K562 (cell line): ENCODE measurements around the gene RRAS.

Experiments
- EZH2 ChIP-seq: IDR thresholded peaks from 2 replicates; pipeline ENCODE4 v1.6.1; 2012; ENCODE audit warnings: low read depth, mild to moderate bottlenecking, inconsistent platforms, low read length, borderline replicate concordance
- KDM5B ChIP-seq: fragments of 200-600 bp; sonication (generic); IDR thresholded peaks from 2 replicates; pipeline ENCODE4 v1.6.1; 2012; ENCODE audit warnings: low read depth, mild to moderate bottlenecking, moderate library complexity, low read length, control low read depth, inconsistent platforms; ENCODE audit not compliant: insufficient replicate concordance
- RFX5 ChIP-seq: IDR thresholded peaks from 2 replicates; pipeline ENCODE4 v1.6.1; 2011; ENCODE audit warnings: low read depth, mild to moderate bottlenecking, improper control_type of control experiment, low read length
- SAP30 ChIP-seq: fragments of 200-600 bp; sonication (generic); IDR thresholded peaks from 2 replicates; pipeline ENCODE4 v1.6.1; 2012; ENCODE audit warnings: borderline replicate concordance, low read depth, mild to moderate bottlenecking, moderate library complexity, low read length, control low read depth, inconsistent platforms; ENCODE audit not compliant: insufficient read depth, poor library complexity, severe bottlenecking
- SPI1 ChIP-seq: IDR thresholded peaks from 2 replicates; pipeline ENCODE4 v1.6.1; 2011; ENCODE audit warnings: low read depth, low read length, control low read depth, borderline replicate concordance
- TAL1 ChIP-seq: fragments of 450-650 bp; IDR thresholded peaks from 2 replicates; pipeline ENCODE4 v1.6.1; 2016; ENCODE audit warnings: mild to moderate bottlenecking
- TF ChIP-seq, protein P1 (sequence below): sonication (generic); formaldehyde crosslinking; IDR thresholded peaks from 2 replicates; pipeline ENCODE4 v1.5.0; 2020; ENCODE audit warnings: missing genetic modification reagents
- TF ChIP-seq, protein P2 (sequence below): sonication (generic); formaldehyde crosslinking; IDR thresholded peaks from 2 replicates; pipeline ENCODE4 v1.8.0; 2022; ENCODE audit warnings: mild to moderate bottlenecking, low read depth, missing genetic modification reagents
- TF ChIP-seq, protein P3 (sequence below): fragments of 450-650 bp; IDR thresholded peaks from 2 replicates; pipeline ENCODE4 v1.7.0; 2016; ENCODE audit warnings: borderline replicate concordance

DNA sequence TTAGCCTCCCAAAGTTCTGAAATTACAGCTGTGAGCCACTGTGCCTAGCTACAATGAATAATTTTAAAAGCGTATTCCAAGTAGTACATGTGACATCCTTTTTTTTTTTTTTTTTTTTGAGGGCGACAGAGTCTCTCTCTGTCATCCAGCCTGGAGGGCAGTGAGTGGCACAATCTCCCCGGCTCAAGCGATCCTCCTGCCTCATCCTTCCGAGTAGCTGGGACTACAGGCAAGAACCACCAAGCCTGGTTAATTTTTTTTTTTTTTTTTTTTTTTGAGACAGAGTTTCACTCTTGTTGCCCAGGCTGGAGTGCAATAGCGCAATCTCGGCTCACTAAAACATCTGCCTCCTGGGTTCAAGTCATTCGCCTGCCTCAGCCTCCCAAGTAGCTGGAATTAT, 52.7 kb downstream of the RRAS start:
- TF ChIP-seq, protein P1, sequence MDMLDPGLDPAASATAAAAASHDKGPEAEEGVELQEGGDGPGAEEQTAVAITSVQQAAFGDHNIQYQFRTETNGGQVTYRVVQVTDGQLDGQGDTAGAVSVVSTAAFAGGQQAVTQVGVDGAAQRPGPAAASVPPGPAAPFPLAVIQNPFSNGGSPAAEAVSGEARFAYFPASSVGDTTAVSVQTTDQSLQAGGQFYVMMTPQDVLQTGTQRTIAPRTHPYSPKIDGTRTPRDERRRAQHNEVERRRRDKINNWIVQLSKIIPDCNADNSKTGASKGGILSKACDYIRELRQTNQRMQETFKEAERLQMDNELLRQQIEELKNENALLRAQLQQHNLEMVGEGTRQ (CRISPR knock-in tag): no peak
- TF ChIP-seq KDM5B (no peak), SAP30 (no peak), SPI1 (no peak), TAL1 (no peak), RFX5 (no peak), EZH2 (no peak)
- TF ChIP-seq, protein P2, sequence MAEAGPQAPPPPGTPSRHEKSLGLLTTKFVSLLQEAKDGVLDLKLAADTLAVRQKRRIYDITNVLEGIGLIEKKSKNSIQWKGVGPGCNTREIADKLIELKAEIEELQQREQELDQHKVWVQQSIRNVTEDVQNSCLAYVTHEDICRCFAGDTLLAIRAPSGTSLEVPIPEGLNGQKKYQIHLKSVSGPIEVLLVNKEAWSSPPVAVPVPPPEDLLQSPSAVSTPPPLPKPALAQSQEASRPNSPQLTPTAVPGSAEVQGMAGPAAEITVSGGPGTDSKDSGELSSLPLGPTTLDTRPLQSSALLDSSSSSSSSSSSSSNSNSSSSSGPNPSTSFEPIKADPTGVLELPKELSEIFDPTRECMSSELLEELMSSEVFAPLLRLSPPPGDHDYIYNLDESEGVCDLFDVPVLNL: no peak
- TF ChIP-seq, protein P3, sequence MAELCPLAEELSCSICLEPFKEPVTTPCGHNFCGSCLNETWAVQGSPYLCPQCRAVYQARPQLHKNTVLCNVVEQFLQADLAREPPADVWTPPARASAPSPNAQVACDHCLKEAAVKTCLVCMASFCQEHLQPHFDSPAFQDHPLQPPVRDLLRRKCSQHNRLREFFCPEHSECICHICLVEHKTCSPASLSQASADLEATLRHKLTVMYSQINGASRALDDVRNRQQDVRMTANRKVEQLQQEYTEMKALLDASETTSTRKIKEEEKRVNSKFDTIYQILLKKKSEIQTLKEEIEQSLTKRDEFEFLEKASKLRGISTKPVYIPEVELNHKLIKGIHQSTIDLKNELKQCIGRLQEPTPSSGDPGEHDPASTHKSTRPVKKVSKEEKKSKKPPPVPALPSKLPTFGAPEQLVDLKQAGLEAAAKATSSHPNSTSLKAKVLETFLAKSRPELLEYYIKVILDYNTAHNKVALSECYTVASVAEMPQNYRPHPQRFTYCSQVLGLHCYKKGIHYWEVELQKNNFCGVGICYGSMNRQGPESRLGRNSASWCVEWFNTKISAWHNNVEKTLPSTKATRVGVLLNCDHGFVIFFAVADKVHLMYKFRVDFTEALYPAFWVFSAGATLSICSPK: no peak
